Neural crest cell (in vitro differentiated cells): Measurements from ENCODE around the gene TANC1. TPM values are rescaled to one million over a fixed set of nuclear protein-coding genes. Genes with fewer than 3 reads are reported as not detected.
A peak's percentile ranks its signal among the peaks of the same experiment; 100 is the strongest.

Experiments
- DNase-seq: peaks from one replicate; pipeline ENCODE4 v3.0.0; 2021; ENCODE audit warnings: low read depth, mixed read lengths, low spot score
- H3K27ac Mint-ChIP-seq: one replicate; pipeline ENCODE4 v1.8.0; 2021; ENCODE audit warnings: mild to moderate bottlenecking, mixed read lengths; ENCODE audit not compliant: unreplicated experiment
- H3K27me3 Mint-ChIP-seq: 2 replicates; pipeline ENCODE4 v1.8.0; 2021; ENCODE audit warnings: low read depth, mild to moderate bottlenecking, mixed read lengths
- H3K36me3 Mint-ChIP-seq: 2 replicates; pipeline ENCODE4 v1.8.0; 2021; ENCODE audit warnings: low read depth, mild to moderate bottlenecking, mixed read lengths
- H3K4me1 Mint-ChIP-seq: 2 replicates; pipeline ENCODE4 v1.8.0; 2021; ENCODE audit warnings: mixed read lengths
- H3K4me3 Mint-ChIP-seq: one replicate; pipeline ENCODE4 v1.8.0; 2021; ENCODE audit warnings: mild to moderate bottlenecking, mixed read lengths
- H3K9me3 Mint-ChIP-seq: 2 replicates; pipeline ENCODE4 v1.8.0; 2021; ENCODE audit warnings: mixed read lengths
- long read RNA-seq: library from polyadenylated mRNA; unstranded; transcript quantifications from one replicate; pipeline ENCODE4 v2.0.0, GENCODE V29; 2020
- total RNA-seq: library from RNA; stranded (reverse); gene quantifications from 2 replicates; pipeline ENCODE4 v1.2.1, GENCODE V29; 2021
- TF ChIP-seq, protein P1 (sequence below): fragments of 200-600 bp; sonication (generic); conservative IDR thresholded peaks from 2 replicates; pipeline ENCODE4 v1.5.0; 2021; ENCODE audit warnings: antibody characterized with exemption, mild to moderate bottlenecking

TANC1 gene
- total RNA-seq = 13.2 and 14.1 TPM in 2 replicates
- long read RNA-seq, partial matches to known transcripts = 2 of 7 reads
- long read RNA-seq, other reads (novel, unspliced or antisense) = 5 of 7 reads

DNA sequence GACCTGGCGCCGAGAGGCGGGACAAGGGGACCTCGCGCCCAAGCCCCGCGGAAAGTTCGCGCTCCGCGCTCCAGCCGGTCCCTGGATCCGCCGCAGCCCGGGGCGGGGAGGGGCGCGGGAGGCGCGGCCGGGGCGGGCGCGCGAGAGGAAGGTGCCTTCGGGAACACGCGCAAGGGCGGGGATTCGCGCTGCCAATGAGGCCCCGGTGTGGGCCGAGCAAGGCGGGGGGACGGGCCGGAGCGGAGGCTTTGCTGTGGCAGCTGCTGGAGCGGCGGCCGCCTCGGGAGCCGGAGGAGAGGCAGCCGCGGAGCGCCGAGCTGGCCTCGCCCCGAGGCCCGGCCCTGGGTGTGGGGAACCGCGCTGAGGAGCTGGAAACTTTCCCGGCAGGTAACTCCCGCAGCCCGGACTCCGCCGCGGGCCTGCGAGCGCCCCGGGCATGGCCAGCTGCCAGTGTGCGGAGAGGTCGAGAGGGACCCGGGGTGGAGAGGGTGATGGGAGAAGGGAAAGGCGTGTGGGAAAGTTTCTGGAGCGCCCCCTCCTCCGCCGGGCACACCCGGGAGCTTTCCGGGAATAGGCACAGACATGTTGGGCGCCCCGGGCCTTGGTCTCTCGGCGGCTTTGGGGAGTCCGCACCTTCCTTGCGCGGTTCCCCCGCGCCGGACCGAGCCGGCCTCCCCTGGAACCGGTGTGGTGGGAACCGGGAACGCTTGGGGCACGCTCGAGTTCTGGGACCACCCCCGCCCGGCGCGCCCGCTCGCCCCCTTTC, at the start of gene TANC1:
TSS of gene TANC1 (plus strand) at position 245 of the 766 bp plus-strand sequence. CDS start 97,271 bp downstream, outside the sequence.
- no peaks in the 10 kb centered on the region for H3K9me3 Mint-ChIP-seq
- H3K27ac Mint-ChIP-seq = peak within 1 kb of the TSS; percentile 97
- H3K27me3 Mint-ChIP-seq = peaks cover 62% of the 10 kb centered on the region
- DNase-seq = peak; percentile 82
- no peaks in the 10 kb centered on the region for H3K36me3 Mint-ChIP-seq
- H3K4me1 Mint-ChIP-seq = peaks cover 55% of the 10 kb centered on the region
- H3K4me3 Mint-ChIP-seq = peak within 1 kb of the TSS; percentile 96
- TF ChIP-seq, protein P1, sequence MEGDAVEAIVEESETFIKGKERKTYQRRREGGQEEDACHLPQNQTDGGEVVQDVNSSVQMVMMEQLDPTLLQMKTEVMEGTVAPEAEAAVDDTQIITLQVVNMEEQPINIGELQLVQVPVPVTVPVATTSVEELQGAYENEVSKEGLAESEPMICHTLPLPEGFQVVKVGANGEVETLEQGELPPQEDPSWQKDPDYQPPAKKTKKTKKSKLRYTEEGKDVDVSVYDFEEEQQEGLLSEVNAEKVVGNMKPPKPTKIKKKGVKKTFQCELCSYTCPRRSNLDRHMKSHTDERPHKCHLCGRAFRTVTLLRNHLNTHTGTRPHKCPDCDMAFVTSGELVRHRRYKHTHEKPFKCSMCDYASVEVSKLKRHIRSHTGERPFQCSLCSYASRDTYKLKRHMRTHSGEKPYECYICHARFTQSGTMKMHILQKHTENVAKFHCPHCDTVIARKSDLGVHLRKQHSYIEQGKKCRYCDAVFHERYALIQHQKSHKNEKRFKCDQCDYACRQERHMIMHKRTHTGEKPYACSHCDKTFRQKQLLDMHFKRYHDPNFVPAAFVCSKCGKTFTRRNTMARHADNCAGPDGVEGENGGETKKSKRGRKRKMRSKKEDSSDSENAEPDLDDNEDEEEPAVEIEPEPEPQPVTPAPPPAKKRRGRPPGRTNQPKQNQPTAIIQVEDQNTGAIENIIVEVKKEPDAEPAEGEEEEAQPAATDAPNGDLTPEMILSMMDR = no peak

DNA sequence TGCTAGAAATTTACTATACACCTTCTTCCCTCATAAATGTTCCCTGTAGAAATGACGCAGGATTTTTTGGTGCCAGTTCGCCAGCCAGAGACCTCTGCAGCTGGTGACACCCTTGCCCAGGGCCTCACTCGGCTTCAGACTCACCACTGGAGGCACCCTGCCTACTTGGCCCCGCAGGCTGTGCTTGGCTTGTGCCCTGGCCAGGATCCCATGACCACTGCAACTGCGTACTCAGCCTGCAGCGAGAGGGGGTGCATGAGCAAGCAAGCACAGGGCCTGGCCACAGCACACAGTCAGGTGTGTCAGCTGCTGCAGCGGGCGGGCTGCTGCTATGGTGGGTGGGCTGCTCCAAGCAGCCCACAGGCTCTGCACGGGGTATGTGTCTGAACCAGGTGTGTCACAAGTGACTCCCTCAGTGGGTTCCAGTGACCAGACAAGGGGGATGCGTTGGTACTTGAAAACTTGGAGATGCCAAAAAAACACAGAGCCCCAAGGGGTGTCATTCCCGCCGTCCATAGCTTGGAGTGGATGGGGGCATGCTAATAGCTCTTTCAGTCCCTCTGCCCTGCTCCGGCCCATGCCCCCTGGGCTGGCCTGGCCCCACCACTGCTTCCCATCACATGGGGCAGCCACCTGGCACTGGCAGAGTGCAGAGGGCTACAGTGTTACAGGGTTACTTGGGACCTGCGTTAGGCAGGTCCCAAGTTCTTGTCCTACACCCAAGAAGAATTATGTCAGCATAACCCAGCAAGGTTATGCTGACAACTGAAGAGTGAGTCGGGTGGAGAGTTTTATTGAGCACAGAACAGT, 46.6 kb upstream of the TANC1 start:
- Mint-ChIP-seq H3K9me3 (peaks cover 3% of the 10 kb centered on the region), H3K4me1 (peaks cover 20% of the 10 kb centered on the region), H3K27me3 (no peaks in the 10 kb centered on the region), H3K27ac (no peak overlapping the region), H3K4me3 (no peak overlapping the region), H3K36me3 (no peaks in the 10 kb centered on the region)
- no peak for DNase-seq
- TF ChIP-seq, protein P1 = no peak

DNA sequence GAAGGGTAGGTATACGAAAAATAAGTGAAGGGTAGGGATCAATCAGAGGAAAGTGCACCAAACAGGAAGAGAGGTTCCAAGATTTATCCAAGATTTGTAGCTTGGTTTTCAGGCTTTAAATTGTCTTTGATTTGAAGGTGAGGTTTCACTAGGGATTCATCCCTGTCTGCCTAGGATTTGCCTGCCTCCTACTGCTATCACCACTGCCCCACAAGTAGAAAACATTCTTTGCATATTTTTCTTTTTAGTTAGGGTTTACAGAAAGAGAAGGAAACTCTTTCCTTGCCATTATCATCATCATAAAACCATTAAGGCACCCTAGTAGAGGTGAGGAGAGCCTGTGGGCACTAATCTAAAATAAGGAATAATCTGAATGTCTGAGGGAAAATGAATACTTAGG, 45.8 kb upstream of the TANC1 start:
- TF ChIP-seq, protein P1 = no peak
- Mint-ChIP-seq H3K27ac (no peak overlapping the region), H3K36me3 (no peaks in the 10 kb centered on the region), H3K4me3 (no peak overlapping the region), H3K27me3 (no peaks in the 10 kb centered on the region), H3K4me1 (peaks cover 20% of the 10 kb centered on the region), H3K9me3 (peaks cover 3% of the 10 kb centered on the region)
- no peak for DNase-seq

DNA sequence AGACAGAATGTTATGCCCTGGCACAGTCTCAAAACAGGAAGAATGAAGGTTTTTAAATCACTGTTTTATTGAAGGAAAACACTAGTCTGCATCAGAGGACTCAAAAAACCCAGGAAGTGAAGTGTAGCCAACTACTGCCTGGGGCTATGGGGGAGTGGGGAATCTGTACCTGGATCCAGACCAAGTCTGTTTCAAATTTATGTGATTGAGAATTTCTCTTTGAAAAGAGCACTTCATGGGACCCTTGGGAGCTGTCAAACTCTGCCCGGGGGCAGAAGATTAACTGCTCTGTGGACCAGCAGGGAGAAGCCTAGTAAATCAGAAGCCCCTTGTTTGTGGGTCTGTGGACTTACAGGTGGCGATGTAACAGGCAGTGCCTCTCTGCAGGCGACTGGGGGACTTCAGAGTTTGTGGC, 45.3 kb upstream of the TANC1 start:
- H3K9me3 Mint-ChIP-seq = peaks cover 3% of the 10 kb centered on the region
- DNase-seq = no peak
- no peaks in the 10 kb centered on the region for H3K27me3 Mint-ChIP-seq
- H3K4me1 Mint-ChIP-seq = peaks cover 20% of the 10 kb centered on the region
- no peak overlapping the region for H3K4me3 Mint-ChIP-seq
- H3K27ac Mint-ChIP-seq = no peak overlapping the region
- no peaks in the 10 kb centered on the region for H3K36me3 Mint-ChIP-seq
- TF ChIP-seq, protein P1 = no peak

DNA sequence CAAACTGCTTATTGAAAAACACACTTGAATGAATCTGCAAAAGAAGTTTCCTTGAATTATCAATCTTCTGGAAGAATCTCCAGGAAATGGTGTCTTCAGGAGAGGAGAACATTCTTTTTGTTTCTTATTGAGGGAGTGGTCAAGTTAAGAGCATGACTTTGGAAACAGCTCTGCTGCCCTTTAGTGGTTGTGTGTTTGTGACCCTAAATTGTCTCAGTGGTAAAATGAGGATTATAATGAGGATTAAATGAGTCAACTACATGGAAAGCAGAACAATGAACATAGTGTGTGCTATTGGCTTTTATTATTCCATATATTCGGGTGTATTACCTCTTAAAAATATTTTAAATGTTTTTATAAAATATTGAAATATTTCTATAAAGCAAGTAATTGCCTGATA, 44.8 kb upstream of the TANC1 start:
- no peak overlapping the region for H3K27ac Mint-ChIP-seq
- no peak for DNase-seq

More for the DNA sequence above, 44.8 kb upstream of the TANC1 start:
- Mint-ChIP-seq H3K4me3 (no peak overlapping the region), H3K36me3 (no peaks in the 10 kb centered on the region), H3K4me1 (peaks cover 20% of the 10 kb centered on the region), H3K9me3 (peaks cover 3% of the 10 kb centered on the region), H3K27me3 (no peaks in the 10 kb centered on the region)
- TF ChIP-seq, protein P1 = no peak
